Activated T-cell treated with anti-CD3 and anti-CD28 coated beads for 24 hours (primary cell): ENCODE data around the gene NAA10.

Source experiments
- DNase-seq: peaks from one replicate; pipeline ENCODE4 v3.0.0-alpha.2; 2020; ENCODE audit warnings: low read depth

The NAA10 gene

DNA sequence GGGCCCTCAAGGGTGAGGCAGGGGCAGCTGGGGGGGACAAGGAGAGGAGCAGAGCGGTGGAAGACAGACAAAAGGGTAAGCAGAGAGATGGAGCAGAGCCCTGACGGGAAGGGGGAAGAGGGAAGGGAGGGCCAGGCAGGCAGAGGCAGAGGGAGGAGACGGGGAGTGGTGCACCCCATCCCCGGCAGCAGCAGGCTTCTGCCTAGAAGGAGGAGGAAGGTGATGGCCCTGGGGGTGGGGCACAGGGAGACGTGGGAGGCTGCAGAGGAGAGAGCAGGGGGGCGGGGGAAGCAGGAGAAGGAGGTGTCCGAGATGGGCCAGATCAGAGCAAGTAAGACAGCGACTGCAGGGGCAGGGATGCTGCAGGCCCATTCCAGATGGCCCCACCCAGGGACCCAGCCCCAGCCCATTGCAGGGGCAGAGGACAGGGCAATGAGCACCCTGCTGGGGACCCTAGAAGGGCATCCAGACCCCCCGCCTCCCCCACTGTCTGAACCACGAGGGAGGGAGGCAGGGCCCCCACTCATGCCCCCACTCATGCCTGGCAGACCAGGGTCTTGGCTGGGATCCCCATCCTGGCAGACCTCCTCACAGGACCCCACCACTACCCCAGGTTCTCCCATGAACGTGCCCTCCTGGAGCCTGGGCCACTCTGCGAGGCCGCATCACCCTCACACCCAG, 51.5 kb downstream of the NAA10 start:
- DNase-seq = no peak

DNA sequence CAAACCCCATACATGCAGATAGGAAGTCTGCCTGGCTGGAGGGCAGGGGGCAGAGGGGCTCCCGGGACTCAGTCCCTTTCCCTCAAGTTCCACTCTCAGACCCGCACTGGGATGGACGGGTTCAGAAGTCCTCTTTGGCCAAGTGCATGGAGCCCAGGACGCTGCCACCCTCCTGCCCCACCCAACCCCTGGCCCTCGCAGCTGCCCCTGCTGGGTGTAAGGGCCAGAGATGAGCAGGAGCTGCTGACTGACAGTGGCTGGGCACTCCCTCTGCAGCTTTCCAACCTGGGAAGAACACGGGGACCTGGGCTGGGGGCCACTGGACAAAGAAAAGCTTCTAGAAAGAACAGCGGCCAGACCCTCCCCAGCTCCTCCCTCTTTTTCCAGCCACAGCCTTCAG, 52.3 kb downstream of the NAA10 start:
- DNase-seq = no peak

DNA sequence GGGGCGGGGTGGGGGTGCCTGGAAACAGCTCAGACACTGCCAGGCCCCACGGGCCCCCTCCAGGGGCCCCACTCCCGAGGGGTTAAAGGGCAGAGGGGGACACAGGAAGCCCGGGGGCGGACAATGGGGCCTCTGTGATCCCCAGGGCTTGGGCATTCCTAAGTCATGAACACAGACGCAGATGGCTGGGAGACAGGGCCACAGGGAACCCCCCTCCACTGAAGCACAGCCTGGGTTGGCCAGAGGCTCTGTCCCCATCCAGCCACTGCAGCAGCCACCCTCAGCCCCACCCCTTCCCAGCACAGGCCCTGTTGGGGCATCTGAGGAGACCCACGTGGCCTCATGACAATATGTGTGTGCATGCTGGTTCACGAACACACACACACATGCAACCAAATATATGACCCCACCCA, 52.7 kb downstream of the NAA10 start:
- no peak for DNase-seq

DNA sequence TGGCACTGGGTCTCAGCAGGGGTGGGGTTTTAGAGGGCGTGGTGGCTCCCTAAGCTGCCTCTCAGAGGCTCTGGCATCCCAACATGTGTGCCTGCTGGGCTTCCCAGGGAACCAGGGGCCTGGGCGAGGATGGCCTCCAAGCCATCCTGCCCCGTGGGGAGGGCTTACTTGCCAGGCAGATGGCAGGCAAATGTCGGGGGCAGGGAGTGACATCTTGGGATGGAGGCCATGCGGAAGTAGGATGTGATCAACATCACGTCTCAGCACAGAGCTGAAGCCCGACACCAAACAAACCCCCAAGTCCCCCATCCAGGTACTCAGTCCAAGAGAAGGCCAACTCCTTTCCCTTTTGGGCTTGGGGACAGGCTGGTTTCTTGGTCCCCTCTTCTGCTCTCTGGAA, 53.6 kb downstream of the NAA10 start:
- no peak for DNase-seq

DNA sequence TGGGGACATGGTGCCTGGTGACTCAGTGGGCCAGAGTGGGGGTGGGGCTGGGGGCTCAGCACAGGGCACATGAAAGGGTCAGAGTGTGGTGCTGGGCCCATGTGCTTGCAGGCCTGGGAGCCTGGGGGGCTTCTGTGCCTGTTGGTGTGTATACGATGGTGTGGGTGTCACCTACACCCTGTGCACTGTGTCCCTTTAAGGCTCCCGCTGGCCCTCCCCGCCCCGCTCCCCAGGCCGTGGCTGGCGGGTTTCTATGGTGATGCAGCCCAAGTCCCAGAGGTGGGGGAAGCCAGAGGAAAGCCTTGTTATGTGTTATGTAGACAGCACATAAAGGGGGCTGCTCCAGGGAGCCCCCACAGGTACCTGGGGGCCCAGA, 54.4 kb downstream of the NAA10 start:
- DNase-seq = no peak

DNA sequence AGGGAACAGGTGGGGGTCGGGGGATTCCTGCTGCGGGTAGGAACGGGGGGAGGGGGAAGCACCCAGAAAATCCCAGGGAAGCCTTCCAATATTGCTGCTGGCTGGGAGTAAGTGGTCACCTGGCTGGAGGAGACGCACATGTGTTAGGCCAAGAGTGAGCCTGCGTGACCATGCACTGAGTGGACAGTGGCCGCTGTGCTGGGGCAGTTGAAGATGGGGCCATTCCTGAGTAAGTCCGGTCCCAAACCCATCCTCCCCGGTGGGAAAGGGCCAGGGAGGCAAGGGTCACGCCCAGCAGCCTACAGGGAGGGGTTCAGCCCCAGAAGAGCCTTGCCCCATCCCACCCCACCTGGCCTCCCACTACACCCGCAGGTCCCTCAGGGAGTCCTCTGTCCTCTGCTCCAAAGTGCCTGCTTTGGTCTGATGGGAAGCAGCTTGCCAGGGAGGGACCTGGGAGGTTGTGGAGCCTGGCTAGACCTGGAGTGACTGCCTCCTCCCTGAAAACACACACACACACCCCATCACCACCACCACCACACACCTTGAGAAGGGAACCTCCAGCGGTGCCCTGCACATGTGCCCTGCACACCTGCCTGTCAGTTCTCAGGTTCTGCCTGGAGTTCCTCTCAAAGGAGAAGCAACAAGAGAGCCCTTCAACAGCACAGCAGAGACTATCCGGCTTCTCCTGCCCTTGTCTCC, 54.9 kb downstream of the NAA10 start:
- no peak for DNase-seq
